Cerebellar nuclear complex (tissue), 1 donor: Measurements from ENCODE around the gene SHMT1.
"Not testable (repeated sequence)": the region's sequence is repeated elsewhere in the genome, so short reads cannot be mapped to it uniquely, and the experiment has no call there.

ENCODE experiments used
- DNase-seq, 2 experiments: peaks; one replicate each; lab custom pipeline; 2025; lab: John Stamatoyannopoulos, UW

Gene SHMT1

GRCh38 chr17:18378614-18379013, 15.3 kb upstream of the SHMT1 start:
- not testable (repeated sequence) for DNase-seq

- DNase-seq = no peak
Observed at GRCh38 chr17:18378205-18378505, 14.8 kb upstream of the SHMT1 start.

GRCh38 chr17:18377437-18378204, 14.3 kb upstream of the SHMT1 start, which contains the start of gene EVPLL:
Gene EVPLL (plus strand): TSS chr17:18377778. CDS start chr17:18380938, 3,160 bp downstream.
- DNase-seq = no peak

- no peak for DNase-seq
Observed at GRCh38 chr17:18374216-18374615, 10.9 kb upstream of the SHMT1 start.

- DNase-seq = not testable (repeated sequence)
Observed at GRCh38 chr17:18373181-18373580, 9.8 kb upstream of the SHMT1 start.

- DNase-seq = no peak
Observed at GRCh38 chr17:18371455-18371854, 8.1 kb upstream of the SHMT1 start.

GRCh38 chr17:18370761-18371160, 7.4 kb upstream of the SHMT1 start:
- no peak for DNase-seq

- DNase-seq = no peak
Observed at GRCh38 chr17:18368946-18369345, 5.6 kb upstream of the SHMT1 start.

GRCh38 chr17:18364166-18364565, 816 bp upstream of the SHMT1 start:
- no peak for DNase-seq

- DNase-seq = no peak
Observed at GRCh38 chr17:18362698-18363100, 651 bp downstream of the SHMT1 start.

- no peak for DNase-seq
Observed at GRCh38 chr17:18361837-18362697, 1.3 kb downstream of the SHMT1 start.

- no peak for DNase-seq
Observed at GRCh38 chr17:18360518-18360917, 2.8 kb downstream of the SHMT1 start.

GRCh38 chr17:18356624-18357023, 6.7 kb downstream of the SHMT1 start:
- no peak for DNase-seq

GRCh38 chr17:18353541-18353940, 9.8 kb downstream of the SHMT1 start:
- no peak for DNase-seq

- DNase-seq = no peak
Observed at GRCh38 chr17:18344021-18344420, 19.3 kb downstream of the SHMT1 start.

GRCh38 chr17:18339933-18340332, 23.4 kb downstream of the SHMT1 start:
- DNase-seq = no peak

- DNase-seq = not testable (repeated sequence)
Observed at GRCh38 chr17:18338158-18338557, 25.2 kb downstream of the SHMT1 start.

- DNase-seq = no peak
Observed at GRCh38 chr17:18332909-18333489, 30.4 kb downstream of the SHMT1 start.

GRCh38 chr17:18331879-18332278, 31.5 kb downstream of the SHMT1 start:
- no peak for DNase-seq

- no peak for DNase-seq
Observed at GRCh38 chr17:18328643-18329204, 34.6 kb downstream of the SHMT1 start.

- DNase-seq = no peak
Observed at GRCh38 chr17:18327556-18327955, 35.8 kb downstream of the SHMT1 start.

- DNase-seq = no peak
Observed at GRCh38 chr17:18327093-18327492, 36.3 kb downstream of the SHMT1 start.

- DNase-seq = no peak
Observed at GRCh38 chr17:18326572-18326971, 36.8 kb downstream of the SHMT1 start.
